Type B pancreatic cell (in vitro differentiated cells): ENCODE data around the gene PRSS57. TPM values are rescaled to one million over a fixed set of nuclear protein-coding genes. Genes with fewer than 3 reads are reported as not detected.

Experiments
- DNase-seq: peaks from one replicate; pipeline ENCODE4 v3.0.0; 2021; ENCODE audit warnings: mixed read lengths; ENCODE audit not compliant: unreplicated experiment; ENCODE audit errors: extremely low spot score
- H3K27ac Mint-ChIP-seq: 2 replicates; pipeline ENCODE4 v1.8.0; 2021; ENCODE audit warnings: mild to moderate bottlenecking, mixed read lengths
- H3K27me3 Mint-ChIP-seq: 2 replicates; pipeline ENCODE4 v1.8.0; 2021; ENCODE audit warnings: mixed read lengths
- H3K36me3 Mint-ChIP-seq: 2 replicates; pipeline ENCODE4 v1.8.0; 2021; ENCODE audit warnings: mixed read lengths
- H3K4me1 Mint-ChIP-seq: one replicate; pipeline ENCODE4 v1.8.0; 2021; ENCODE audit warnings: mixed read lengths; ENCODE audit not compliant: unreplicated experiment
- H3K4me3 Mint-ChIP-seq: 2 replicates; pipeline ENCODE4 v1.8.0; 2021; ENCODE audit warnings: mild to moderate bottlenecking, mixed read lengths
- H3K9me3 Mint-ChIP-seq: 2 replicates; pipeline ENCODE4 v1.8.0; 2021; ENCODE audit warnings: mixed read lengths
- CTCF ChIP-seq: fragments of 200-600 bp; sonication (generic); conservative IDR thresholded peaks from 2 replicates; pipeline ENCODE4 v1.5.0; 2021; ENCODE audit warnings: antibody characterized with exemption, mild to moderate bottlenecking
- total RNA-seq: library from RNA; stranded (reverse); gene quantifications from 2 replicates; pipeline ENCODE4 v1.2.1, GENCODE V29; 2021; ENCODE audit warnings: low replicate concordance

PRSS57 gene
- total RNA-seq, 1 donor from 2014 or later, result not detected

- H3K27ac Mint-ChIP-seq, result peak overlapping the region; percentile 36
- TF ChIP-seq CTCF, result no peak
- H3K4me1 Mint-ChIP-seq, result peaks cover 4% of the 10 kb centered on the region
- no peaks in the 10 kb centered on the region for H3K9me3 Mint-ChIP-seq
- DNase-seq, result no peak
- H3K27me3 Mint-ChIP-seq, result peaks cover 4% of the 10 kb centered on the region
- no peak overlapping the region for H3K4me3 Mint-ChIP-seq
- H3K36me3 Mint-ChIP-seq, result no peaks in the 10 kb centered on the region
These were observed 53.5 kb downstream of the PRSS57 start for GRCh38 chr19:641702-642101.

GRCh38 chr19:640606-641189, 54.6 kb downstream of the PRSS57 start:
- Mint-ChIP-seq H3K36me3 (no peaks in the 10 kb centered on the region), H3K27ac (no peak overlapping the region), H3K9me3 (no peaks in the 10 kb centered on the region), H3K27me3 (peaks cover 4% of the 10 kb centered on the region), H3K4me1 (peaks cover 4% of the 10 kb centered on the region), H3K4me3 (no peak overlapping the region)
- TF ChIP-seq CTCF, result no peak
- DNase-seq, result no peak

DNA sequence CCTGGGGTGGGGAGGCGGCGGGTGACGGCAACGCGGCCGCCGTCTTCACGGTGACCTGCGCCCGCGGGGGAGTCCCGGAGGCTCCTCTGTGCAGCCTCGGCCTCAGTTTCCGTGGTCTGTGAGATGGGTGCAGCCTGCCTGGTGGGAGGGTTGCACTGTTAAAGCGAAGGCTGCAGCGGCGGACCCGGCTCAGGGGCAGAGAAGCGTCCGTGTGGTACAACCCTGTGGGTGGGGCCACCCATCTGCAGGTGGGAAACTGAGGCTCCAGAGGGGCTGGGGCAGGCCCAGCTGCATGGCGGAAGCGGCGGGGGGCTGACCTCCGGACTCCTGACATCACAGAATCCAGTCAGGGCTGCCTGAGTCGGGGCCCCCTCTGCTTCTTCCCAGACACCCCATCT, 55.1 kb downstream of the PRSS57 start:
- TF ChIP-seq CTCF, result no peak
- Mint-ChIP-seq H3K4me1 (peaks cover 4% of the 10 kb centered on the region), H3K27me3 (peaks cover 4% of the 10 kb centered on the region), H3K27ac (no peak overlapping the region), H3K36me3 (no peaks in the 10 kb centered on the region), H3K4me3 (no peak overlapping the region), H3K9me3 (no peaks in the 10 kb centered on the region)
- DNase-seq, result no peak

DNA sequence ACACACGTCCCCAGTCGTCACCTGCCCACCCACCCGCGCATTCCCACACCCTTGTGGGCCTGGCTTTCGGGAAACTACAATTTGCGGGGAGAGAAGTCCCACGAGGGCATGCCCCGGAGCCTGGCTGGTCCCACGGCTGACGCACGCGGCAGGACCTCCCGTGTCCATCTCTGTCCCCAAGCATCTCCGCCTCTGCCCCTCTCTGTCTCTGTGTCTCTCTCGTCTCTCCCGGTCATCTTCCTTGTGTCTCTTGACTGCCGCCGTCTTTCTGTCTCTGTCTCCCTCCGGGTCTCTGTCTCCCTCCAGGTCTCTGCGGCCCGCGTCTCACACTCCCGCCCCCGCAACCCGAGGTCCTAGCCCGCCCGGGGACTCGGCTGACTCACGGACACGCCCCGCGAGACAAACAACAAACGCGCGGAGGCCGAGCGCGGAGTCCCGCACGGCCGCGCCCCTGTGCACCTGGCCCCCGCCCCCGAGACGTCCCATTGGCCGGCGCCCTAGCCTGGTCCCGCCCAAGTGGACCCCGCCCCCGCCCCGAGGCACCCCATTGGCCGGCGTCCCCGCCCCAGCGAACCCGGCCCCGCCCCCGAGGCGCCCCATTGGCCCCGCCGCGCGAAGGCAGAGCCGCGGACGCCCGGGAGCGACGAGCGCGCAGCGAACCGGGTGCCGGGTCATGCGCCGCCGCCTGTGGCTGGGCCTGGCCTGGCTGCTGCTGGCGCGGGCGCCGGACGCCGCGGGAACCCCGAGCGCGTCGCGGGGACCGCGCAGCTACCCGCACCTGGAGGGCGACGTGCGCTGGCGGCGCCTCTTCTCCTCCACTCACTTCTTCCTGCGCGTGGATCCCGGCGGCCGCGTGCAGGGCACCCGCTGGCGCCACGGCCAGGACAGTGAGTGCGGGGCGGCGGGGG, 55.7 kb downstream of the PRSS57 start, which contains the start of gene FGF22:
TSS of gene FGF22 (plus strand) at position 627 of the 908 bp plus-strand sequence. CDS start at position 674, 47 bp downstream.
- Mint-ChIP-seq H3K27me3 (peaks cover 4% of the 10 kb centered on the region), H3K27ac (peak within 1 kb of the TSS; percentile 50)
- no peak for TF ChIP-seq CTCF

DNA sequence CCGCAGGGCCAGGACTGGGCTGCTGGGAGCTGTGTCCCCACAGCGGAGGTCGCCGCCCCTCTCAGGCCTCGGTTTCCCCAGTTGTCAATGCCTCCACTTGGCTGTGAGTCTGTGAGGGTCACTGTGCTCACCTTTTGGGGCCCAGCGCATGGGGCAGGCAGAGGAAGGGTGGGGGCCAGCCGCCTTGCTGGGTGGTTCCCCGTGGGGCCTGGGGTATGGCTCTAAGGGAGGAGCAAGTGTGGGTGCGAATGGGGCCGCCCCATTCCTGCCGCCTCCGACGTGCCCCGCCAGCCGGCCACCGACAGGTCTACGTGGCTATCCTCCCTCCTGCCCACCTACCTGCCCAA, 56.4 kb downstream of the PRSS57 start:
- no peaks in the 10 kb centered on the region for H3K36me3 Mint-ChIP-seq
- H3K4me1 Mint-ChIP-seq, result peaks cover 4% of the 10 kb centered on the region
- H3K27me3 Mint-ChIP-seq, result peaks cover 4% of the 10 kb centered on the region
- no peak for TF ChIP-seq CTCF
- H3K4me3 Mint-ChIP-seq, result peak overlapping the region; percentile 83
- H3K27ac Mint-ChIP-seq, result no peak overlapping the region
- no peaks in the 10 kb centered on the region for H3K9me3 Mint-ChIP-seq
- DNase-seq, result no peak

More for the DNA sequence above, 55.7 kb downstream of the PRSS57 start, which contains the start of gene FGF22:
- peak; percentile 92 for DNase-seq
- H3K9me3 Mint-ChIP-seq, result no peaks in the 10 kb centered on the region
- H3K4me1 Mint-ChIP-seq, result peaks cover 4% of the 10 kb centered on the region
- no peaks in the 10 kb centered on the region for H3K36me3 Mint-ChIP-seq
- peak within 1 kb of the TSS; percentile 83 for H3K4me3 Mint-ChIP-seq

Other genes with a start within 250 kb of the PRSS57 start
- gene SHC2, start 234.4 kb downstream of the PRSS57 start, total RNA-seq, result 35.4 and 40.5 TPM in 2 replicates
- gene MADCAM1, start 199.0 kb downstream of the PRSS57 start, total RNA-seq, result 0.74 and 2.7 TPM in 2 replicates
- gene TPGS1, start 188.0 kb downstream of the PRSS57 start, total RNA-seq, result 18.0 and 26.1 TPM in 2 replicates
- 93.0 and 95.0 TPM in 2 replicates for gene CDC34, start 163.7 kb downstream of the PRSS57 start, total RNA-seq
- gene GZMM, start 151.4 kb downstream of the PRSS57 start, total RNA-seq, result 0.34 TPM in 1 of 2 replicates, not detected in the other
- 497 and 522 TPM in 2 replicates for gene BSG, start 122.9 kb downstream of the PRSS57 start, total RNA-seq
- 1.4 and 1.9 TPM in 2 replicates for gene HCN2, start 105.6 kb downstream of the PRSS57 start, total RNA-seq
- 52.2 and 59.8 TPM in 2 replicates for gene POLRMT, start 61.9 kb downstream of the PRSS57 start, total RNA-seq
- not detected in 2 replicates for gene FGF22, start 55.6 kb downstream of the PRSS57 start, total RNA-seq
- 38.1 and 41.3 TPM in 2 replicates for gene RNF126, start 32.2 kb downstream of the PRSS57 start, total RNA-seq
- 9.3 and 11.0 TPM in 2 replicates for gene FSTL3, start 19.1 kb downstream of the PRSS57 start, total RNA-seq
- 63.3 and 64.1 TPM in 2 replicates for gene PALM, start 13.5 kb upstream of the PRSS57 start, total RNA-seq
- 9.4 and 20.8 TPM in 2 replicates for gene MISP, start 55.7 kb upstream of the PRSS57 start, total RNA-seq
- 416 and 496 TPM in 2 replicates for gene PTBP1, start 102.0 kb upstream of the PRSS57 start, total RNA-seq
- gene PLPPR3, start 126.5 kb upstream of the PRSS57 start, total RNA-seq, result 9.9 and 29.2 TPM in 2 replicates
- 0.41 TPM in 1 of 2 replicates, not detected in the other for gene AZU1, start 132.4 kb upstream of the PRSS57 start, total RNA-seq
- gene PRTN3, start 145.5 kb upstream of the PRSS57 start, total RNA-seq, result 0.45 TPM in 1 of 2 replicates, not detected in the other
- not detected in 2 replicates for gene ELANE, start 156.9 kb upstream of the PRSS57 start, total RNA-seq
- gene CFD, start 164.2 kb upstream of the PRSS57 start, total RNA-seq, result 5.5 and 11.3 TPM in 2 replicates
- gene MED16, start 197.7 kb upstream of the PRSS57 start, total RNA-seq, result 59.6 and 74.2 TPM in 2 replicates
- gene RNU6-9, start 198.0 kb upstream of the PRSS57 start, total RNA-seq, result not detected in 2 replicates
- 48.8 and 56.7 TPM in 2 replicates for gene R3HDM4, start 217.8 kb upstream of the PRSS57 start, total RNA-seq
- 1.2 and 2.2 TPM in 2 replicates for gene KISS1R, start 221.9 kb upstream of the PRSS57 start, total RNA-seq
- 83.0 and 124 TPM in 2 replicates for gene ARID3A, start 230.6 kb upstream of the PRSS57 start, total RNA-seq